ENCODE measurements around the gene SH2B3. TPM values are rescaled to one million over a fixed set of nuclear protein-coding genes. Genes with fewer than 3 reads are reported as not detected.

Gene SH2B3
- total and polyA plus RNA-seq, 9 of the 15 experiments (the other 6 are each of a cell fraction or from before 2014, with no cell fraction given), result 10.8 to 75.3 (median 37.4) TPM

- peaks cover 22 to 35% of the 10 kb centered on the region in 2 experiments for H3K4me1 ChIP-seq (replicated peaks in 1 of 2; ENCODE audit: control insufficient read depth in 2 of 2, insufficient read depth in 2 of 2, low read length in 2 of 2)
- no peak overlapping the region; the same call in 1 of the 2 replicates for H3K4me2 ChIP-seq (ENCODE audit: insufficient read depth, low read length)
- peak overlapping the region in 1 of 2 experiments; percentile 66; a peak in 2 of 4 replicates for H3K9ac ChIP-seq (ENCODE audit: insufficient read depth in 1 of 2, low read depth in 2 of 2, low read length in 2 of 2)
- WGBS (ENCODE audit: insufficient coverage, low coverage, missing lambda C conversion rate), result 100% methylated on average over 1 of the region's 4 CpGs
- ATAC-seq (no peak), DNase-seq (ENCODE audit: extremely low read depth in 1 of 4, low spot score in 3 of 4) (no peak), FAIRE-seq (no peak)
- H3K79me2 ChIP-seq (ENCODE audit: control insufficient read depth, insufficient read depth, low read length), result peaks cover 95% of the 10 kb centered on the region
- H3K9me3 ChIP-seq (replicated peaks; ENCODE audit: control insufficient read depth, insufficient read depth, low read depth, low read length), result no peaks in the 10 kb centered on the region
- H3K9me1 ChIP-seq (ENCODE audit: control insufficient read depth, insufficient read depth, low read length), result peaks cover 3% of the 10 kb centered on the region
- no TSS peak for BruUV-seq (replicated peaks)
- POLR2A ChIA-PET, result no interaction called here
- CTCF ChIA-PET (ENCODE audit: low intra/inter-chr PET ratio), result no interaction called here
- peaks cover 77% of the 10 kb centered on the region; the same call in 2 of the 3 replicates for H3K36me3 ChIP-seq (ENCODE audit: control insufficient read depth, insufficient read depth, low read length)
- peaks cover 47% of the 10 kb centered on the region for H4K20me1 ChIP-seq (replicated peaks; ENCODE audit: control insufficient read depth, insufficient read depth, low read length)
- no peak overlapping the region for H2AFZ ChIP-seq (ENCODE audit: low read depth, low read length)
- H3K27me3 ChIP-seq (ENCODE audit: control insufficient read depth in 2 of 2, insufficient read depth in 2 of 2, low read length in 2 of 2), result no peaks in the 10 kb centered on the region
- no peak overlapping the region for H3K4me3 ChIP-seq
- H3K27ac ChIP-seq (ENCODE audit: extremely low read depth, low read depth, low read length), result peak overlapping the region; percentile 53; the same call in 1 of the 3 replicates
- in situ Hi-C loops (cut with MboI) (no loop called here), intact Hi-C loops (cut with micrococcal nuclease) (no loop called here)
- TF ChIP-seq POLR2B (IDR thresholded peaks at IDR 0.05; ENCODE audit: low read depth, partially characterized antibody) (no peak), POLR2G (IDR thresholded peaks at IDR 0.05; ENCODE audit: low read depth, low read length) (0 out of 2 replicates have a peak, but pooled peaks have one; percentile 12)
These were observed 31.1 kb downstream of the SH2B3 start for GRCh38 chr12:111436811-111437210.

DNA sequence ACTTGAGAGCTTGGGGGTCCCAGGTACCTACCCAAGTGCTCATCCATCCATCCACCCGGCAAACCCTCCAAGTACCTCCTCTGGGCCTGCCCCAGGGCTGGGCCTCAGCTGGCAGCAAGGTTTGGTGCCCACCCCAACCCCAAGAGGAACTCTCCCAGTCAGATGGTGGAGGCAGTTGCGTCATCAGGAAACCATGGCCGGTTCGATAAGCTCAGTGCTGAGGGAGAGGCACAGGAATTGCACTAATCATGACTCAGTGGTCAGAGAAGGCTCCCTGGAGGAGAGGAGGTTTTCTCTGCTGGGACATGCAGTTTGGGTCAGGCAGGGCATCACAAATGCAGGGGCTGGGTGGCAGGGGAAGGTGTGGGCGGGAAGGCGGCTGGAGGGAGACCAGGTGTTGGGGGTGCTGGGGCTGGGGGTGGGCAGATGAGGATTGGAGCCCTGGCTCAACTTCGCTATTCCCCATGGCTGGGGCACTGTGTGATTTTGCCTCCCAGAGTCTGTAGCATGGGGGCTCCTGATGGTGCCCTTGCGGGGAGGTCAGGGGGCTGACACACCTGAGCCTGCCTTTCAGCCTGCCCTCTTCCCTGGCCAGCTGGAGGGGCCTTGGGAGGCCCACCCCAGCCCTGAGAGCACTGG lies 32.2 kb downstream of the SH2B3 start:
- DNase-seq (ENCODE audit: extremely low read depth in 1 of 4, low spot score in 3 of 4), result peak in 1 of 4 experiments; percentile 67
- ATAC-seq, result peak; percentile 61
- peak overlapping the region; percentile 53; the same call in 2 of the 3 replicates for H3K27ac ChIP-seq (ENCODE audit: extremely low read depth, low read depth, low read length)
- ChIA-PET CTCF (ENCODE audit: low intra/inter-chr PET ratio) (interaction anchor here (0.7 to 0.8 kb wide), 2 partner anchors 41 to 42 kb away, joined by 3 read pairs; no protein-coding TSS in a partner anchor), POLR2A (interaction anchor here (0.6 to 1.6 kb wide), 7 partner anchors 9 to 56 kb away, joined by 3 read pairs; no protein-coding TSS in a partner anchor)
- peak overlapping the region in 1 of 2 experiments; percentile 84; a peak in 2 of 4 replicates for H3K9ac ChIP-seq (ENCODE audit: insufficient read depth in 1 of 2, low read depth in 2 of 2, low read length in 2 of 2)
- peak; percentile 91 for FAIRE-seq
- peaks cover 95% of the 10 kb centered on the region for H3K79me2 ChIP-seq (ENCODE audit: control insufficient read depth, insufficient read depth, low read length)
- 34% methylated on average over 5 of the region's 8 CpGs for WGBS (ENCODE audit: insufficient coverage, low coverage, missing lambda C conversion rate)
- no peaks in the 10 kb centered on the region for H3K27me3 ChIP-seq (ENCODE audit: control insufficient read depth in 2 of 2, insufficient read depth in 2 of 2, low read length in 2 of 2)
- in situ Hi-C loops (cut with MboI), result no loop called here
- H3K4me3 ChIP-seq, result no peak overlapping the region
- H3K4me2 ChIP-seq (ENCODE audit: insufficient read depth, low read length), result peak overlapping the region; percentile 20; the same call in 1 of the 2 replicates
- H3K4me1 ChIP-seq (replicated peaks in 1 of 2; ENCODE audit: control insufficient read depth in 2 of 2, insufficient read depth in 2 of 2, low read length in 2 of 2), result peaks cover 19 to 42% of the 10 kb centered on the region in 2 experiments
- intact Hi-C loops (cut with micrococcal nuclease), result no loop called here
- H3K9me3 ChIP-seq (replicated peaks; ENCODE audit: control insufficient read depth, insufficient read depth, low read depth, low read length), result no peaks in the 10 kb centered on the region
- H2AFZ ChIP-seq (ENCODE audit: low read depth, low read length), result no peak overlapping the region
- peaks cover 55% of the 10 kb centered on the region for H4K20me1 ChIP-seq (replicated peaks; ENCODE audit: control insufficient read depth, insufficient read depth, low read length)
- peaks cover 3% of the 10 kb centered on the region for H3K9me1 ChIP-seq (ENCODE audit: control insufficient read depth, insufficient read depth, low read length)
- peaks cover 79% of the 10 kb centered on the region; the same call in 2 of the 3 replicates for H3K36me3 ChIP-seq (ENCODE audit: control insufficient read depth, insufficient read depth, low read length)
- no TSS peak for BruUV-seq (replicated peaks)
- TF ChIP-seq JUND (IDR thresholded peaks at IDR 0.05; ENCODE audit: borderline replicate concordance, low read depth, low read length) (peak; percentile 91), JUND (tag; IDR thresholded peaks at IDR 0.05; ENCODE audit: borderline replicate concordance, low read depth, low read length) (peak; percentile 81; the same call in 1 of the 3 replicates), TEAD2 (tag; IDR thresholded peaks at IDR 0.05) (no peak), ATF1 (CRISPR knock-in tag; IDR thresholded peaks at IDR 0.05) (no peak), ATF1 (tag; IDR thresholded peaks at IDR 0.05) (peak; percentile 74), ZKSCAN1 (IDR thresholded peaks at IDR 0.05; ENCODE audit: low read depth, low read length) (peak; percentile 57; the same call in 1 of the 2 replicates), NEUROD1 (IDR thresholded peaks at IDR 0.05; ENCODE audit: borderline replicate concordance, low read depth, low read length, partially characterized antibody) (no peak), ESRRA (IDR thresholded peaks at IDR 0.05; ENCODE audit: borderline replicate concordance, low read depth) (no peak), ZNF589 (CRISPR knock-in tag; IDR thresholded peaks at IDR 0.05; ENCODE audit: low read depth) (no peak), CSDE1 (IDR thresholded peaks at IDR 0.05) (no peak), RBM22 (IDR thresholded peaks at IDR 0.05; ENCODE audit: low read depth, low read length, poor library complexity, severe bottlenecking) (peak; percentile 65)
- TF ChIP-seq, protein P1, sequence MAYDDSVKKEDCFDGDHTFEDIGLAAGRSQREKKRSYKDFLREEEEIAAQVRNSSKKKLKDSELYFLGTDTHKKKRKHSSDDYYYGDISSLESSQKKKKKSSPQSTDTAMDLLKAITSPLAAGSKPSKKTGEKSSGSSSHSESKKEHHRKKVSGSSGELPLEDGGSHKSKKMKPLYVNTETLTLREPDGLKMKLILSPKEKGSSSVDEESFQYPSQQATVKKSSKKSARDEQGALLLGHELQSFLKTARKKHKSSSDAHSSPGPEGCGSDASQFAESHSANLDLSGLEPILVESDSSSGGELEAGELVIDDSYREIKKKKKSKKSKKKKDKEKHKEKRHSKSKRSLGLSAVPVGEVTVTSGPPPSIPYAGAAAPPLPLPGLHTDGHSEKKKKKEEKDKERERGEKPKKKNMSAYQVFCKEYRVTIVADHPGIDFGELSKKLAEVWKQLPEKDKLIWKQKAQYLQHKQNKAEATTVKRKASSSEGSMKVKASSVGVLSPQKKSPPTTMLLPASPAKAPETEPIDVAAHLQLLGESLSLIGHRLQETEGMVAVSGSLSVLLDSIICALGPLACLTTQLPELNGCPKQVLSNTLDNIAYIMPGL (CRISPR knock-in tag; IDR thresholded peaks at IDR 0.05), result no peak
